Measurements from ENCODE around the gene SLC22A1. TPM values are rescaled to one million over a fixed set of nuclear protein-coding genes. Genes with fewer than 3 reads are reported as not detected.
"Not testable (repeated sequence)": the region's sequence is repeated elsewhere in the genome, so short reads cannot be mapped to it uniquely, and the experiment has no call there.

Gene SLC22A1
- total and polyA plus RNA-seq, 11 donors, result 0.10 to 1.4 (median 0.32) TPM; not detected in 4

DNA sequence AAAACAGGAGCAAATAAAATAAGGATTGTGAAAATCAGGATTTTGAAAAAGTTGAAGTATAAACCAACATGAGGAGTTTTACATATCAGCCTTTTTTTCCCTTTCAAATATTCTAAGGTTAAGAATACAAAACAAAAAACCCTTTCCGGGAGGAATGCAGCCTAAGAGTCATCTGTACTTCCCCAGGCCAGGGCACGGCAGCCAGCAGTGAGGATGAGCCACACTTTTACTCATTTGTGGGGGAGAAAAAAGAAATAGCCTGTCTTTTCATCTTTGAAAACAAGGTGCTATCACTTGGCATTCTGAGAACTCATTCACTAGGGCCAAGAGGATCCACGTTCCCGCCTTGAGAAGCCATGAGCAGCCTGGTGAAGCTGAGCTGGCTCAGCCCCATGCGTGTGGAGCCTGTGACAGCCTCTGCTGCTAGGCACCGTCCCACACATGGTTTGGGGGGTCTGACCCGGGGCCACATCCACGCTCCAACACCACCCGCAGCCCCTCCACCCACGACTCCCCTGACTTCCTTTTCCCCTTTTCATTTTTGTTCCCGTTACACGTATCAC is 11.2 kb downstream of the SLC22A1 start:
- TF ChIP-seq POLR2A (IDR thresholded peaks at IDR 0.05) (no peak), CTCF (IDR thresholded peaks at IDR 0.05) (no peak)
- no peaks in the 10 kb centered on the region for H3K4me1 ChIP-seq
- 65 to 71% (median 70%) methylated on average over 12 of the region's 12 CpGs for WGBS, 4 donors
- no peak overlapping the region for H3K27ac ChIP-seq
- no peaks in the 10 kb centered on the region for H3K36me3 ChIP-seq
- no peak overlapping the region for H3K4me3 ChIP-seq
- intact Hi-C loops (cut with DNase I), result no loop called here
- no peaks in the 10 kb centered on the region for H3K9me3 ChIP-seq
- H3K27me3 ChIP-seq, result no peaks in the 10 kb centered on the region
- no peak for DNase-seq
- no peak for ATAC-seq

GRCh38 chr6:160133441-160134336 is 12.1 kb downstream of the SLC22A1 start:
- Histone ChIP-seq H3K27ac (no peak overlapping the region), H3K4me1 (peaks cover 0 to 4% (median 0%) of the 10 kb centered on the region in 12 donors), H3K4me3 (no peak overlapping the region), H3K27me3 (no peaks in the 10 kb centered on the region), H3K9me3 (no peaks in the 10 kb centered on the region), H3K36me3 (no peaks in the 10 kb centered on the region)
- DNase-seq, result no peak
- TF ChIP-seq CTCF (IDR thresholded peaks at IDR 0.05) (no peak), POLR2A (IDR thresholded peaks at IDR 0.05) (no peak)
- no peak for ATAC-seq
- intact Hi-C loops (cut with DNase I), result no loop called here
- 91 to 93% (median 91%) methylated on average over 43 to 47 of the region's 47 CpGs for WGBS, 4 donors

GRCh38 chr6:160134337-160134751 is 12.7 kb downstream of the SLC22A1 start:
- H3K4me3 ChIP-seq; ATAC-seq; H3K4me1 ChIP-seq; intact Hi-C loops (cut with DNase I); H3K27me3 ChIP-seq; H3K9me3 ChIP-seq; H3K36me3 ChIP-seq; DNase-seq; H3K27ac ChIP-seq: not testable (repeated sequence)
- 91 to 96% (median 93%) methylated on average over 15 to 20 of the region's 20 CpGs for WGBS, 4 donors

DNA sequence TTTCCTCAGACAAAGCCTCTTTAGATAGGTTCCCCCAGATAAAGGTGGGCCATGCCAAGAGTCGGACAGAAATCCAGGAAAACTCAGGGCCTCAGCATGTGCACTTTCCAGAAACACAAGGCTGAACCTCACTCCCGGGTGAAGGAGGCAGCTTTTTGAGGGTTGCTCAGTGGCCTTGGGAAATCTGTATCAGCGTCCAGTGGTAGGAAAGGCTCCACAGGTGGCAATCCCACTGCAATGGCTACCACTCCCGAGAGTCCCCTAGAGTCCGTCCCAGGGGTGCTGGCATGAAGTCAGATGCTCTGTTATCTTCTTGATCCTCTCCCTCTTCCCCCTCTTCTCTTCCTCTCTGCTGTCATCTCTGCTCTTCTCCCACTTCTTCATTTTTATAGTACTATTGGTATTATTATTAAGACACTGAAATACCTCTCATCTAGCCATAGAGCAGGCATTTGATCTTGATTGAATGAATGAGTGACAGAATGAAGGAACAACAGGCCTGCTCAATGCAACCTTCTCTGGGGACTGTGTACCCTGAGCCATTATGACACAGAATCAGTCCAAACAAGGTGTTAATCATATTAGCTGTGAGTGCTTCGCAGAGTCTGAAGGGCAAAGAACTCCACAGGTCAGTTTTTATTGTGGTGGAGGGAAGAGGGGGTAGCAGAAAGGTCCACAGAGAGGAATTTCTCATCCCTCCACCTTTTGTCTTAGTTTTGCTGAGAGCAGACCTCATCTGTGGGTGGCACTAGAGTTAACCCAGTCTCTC is 13.3 kb downstream of the SLC22A1 start:
- TF ChIP-seq CTCF (IDR thresholded peaks at IDR 0.05) (no peak), POLR2A (IDR thresholded peaks at IDR 0.05) (no peak)
- DNase-seq, result no peak
- Histone ChIP-seq H3K27ac (no peak overlapping the region), H3K4me1 (peaks cover 0 to 6% (median 0%) of the 10 kb centered on the region in 12 donors), H3K36me3 (no peaks in the 10 kb centered on the region), H3K4me3 (no peak overlapping the region), H3K9me3 (no peaks in the 10 kb centered on the region), H3K27me3 (no peaks in the 10 kb centered on the region)
- no peak for ATAC-seq
- intact Hi-C loops (cut with DNase I), result loop anchor here in 1 of 10 donors (5.0 kb wide), 1 partner anchor 322 kb away; no protein-coding TSS in a partner anchor
- WGBS, 4 donors, result 90 to 92% (median 92%) methylated on average over 6 of the region's 6 CpGs
